Epithelial cell of proximal tubule (primary cell): Measurements from ENCODE around the gene PIGK. TPM values are rescaled to one million over a fixed set of nuclear protein-coding genes. Genes with fewer than 3 reads are reported as not detected.

Source experiments
- DNase-seq: peaks from one replicate; pipeline ENCODE4 v3.0.0-alpha.2; 2011; ENCODE audit warnings: low read depth
- H3K4me3 ChIP-seq: 2 replicates; pipeline ENCODE4 v1.5.1; 2011; ENCODE audit warnings: low read depth, mild to moderate bottlenecking, low read length
- CTCF ChIP-seq: conservative IDR thresholded peaks from 2 replicates; pipeline ENCODE4 v1.5.1; 2012; ENCODE audit warnings: low read depth, mild to moderate bottlenecking, low read length
- total RNA-seq: library from RNA; depleted of rRNA; stranded (reverse); fragments of >200 nt; gene quantifications from 2 replicates; pipeline ENCODE4 v1.2.3, GENCODE V29; 2015

Gene PIGK
- total RNA-seq, 1 donor from 2014 or later = 14.4 TPM

GRCh38 chr1:77084457-77084856 is 134.8 kb downstream of the PIGK start:
- no peak for DNase-seq
- H3K4me3 ChIP-seq = no peak overlapping the region
- TF ChIP-seq CTCF = no peak

DNA sequence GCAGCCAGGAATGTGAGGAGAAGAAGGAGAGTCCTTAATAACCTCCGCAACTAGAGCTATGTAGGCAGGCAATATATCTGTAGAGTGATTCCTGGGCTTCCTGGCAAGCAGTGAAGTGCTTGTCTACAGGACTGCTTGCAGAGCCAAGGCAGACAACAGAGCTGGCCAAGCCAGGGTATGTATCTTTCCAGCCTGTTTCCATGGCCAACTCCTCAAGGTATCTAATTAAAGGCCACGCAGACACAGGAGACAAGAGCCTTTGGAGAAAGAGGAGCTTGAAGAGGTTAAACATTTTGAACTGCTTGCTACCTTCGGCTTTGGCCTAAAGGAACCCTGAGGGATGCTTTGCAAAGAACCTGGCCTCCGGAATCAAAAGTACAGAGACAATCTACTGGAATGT is 137.4 kb downstream of the PIGK start:
- no peak for DNase-seq
- no peak overlapping the region for H3K4me3 ChIP-seq
- no peak for TF ChIP-seq CTCF

DNA sequence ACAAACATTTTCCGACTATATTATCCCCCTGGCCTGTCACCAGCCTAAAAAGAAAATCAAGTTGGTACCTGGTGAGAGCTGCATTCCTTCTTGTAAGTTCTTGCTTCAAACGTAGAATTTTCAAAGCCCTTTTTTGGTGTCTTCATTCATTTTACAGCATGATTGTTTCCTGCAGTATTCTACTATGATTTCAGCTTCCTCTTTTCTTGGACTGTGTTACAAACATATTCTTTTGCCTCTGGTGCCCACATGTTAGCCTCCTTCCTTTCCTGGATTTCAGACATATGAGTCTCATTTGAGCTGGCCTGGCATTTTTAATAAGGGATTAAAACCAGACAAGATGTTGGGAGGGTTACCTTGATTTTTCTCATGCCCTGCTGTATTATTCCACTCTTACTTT is 142.5 kb downstream of the PIGK start:
- no peak for TF ChIP-seq CTCF
- no peak overlapping the region for H3K4me3 ChIP-seq
- DNase-seq = no peak

- H3K4me3 ChIP-seq = no peak overlapping the region
- no peak for DNase-seq
- no peak for TF ChIP-seq CTCF
These were observed 151.2 kb downstream of the PIGK start for GRCh38 chr1:77068013-77068412.

- no peak overlapping the region for H3K4me3 ChIP-seq
- TF ChIP-seq CTCF = no peak
- DNase-seq = no peak
These were observed 153.4 kb downstream of the PIGK start for GRCh38 chr1:77065693-77066342.

- TF ChIP-seq CTCF = no peak
- DNase-seq = no peak
- no peak overlapping the region for H3K4me3 ChIP-seq
These were observed 155.0 kb downstream of the PIGK start for GRCh38 chr1:77064246-77064645.

GRCh38 chr1:77063118-77063517 is 156.1 kb downstream of the PIGK start:
- TF ChIP-seq CTCF = no peak
- no peak overlapping the region for H3K4me3 ChIP-seq
- no peak for DNase-seq
